Measurements from ENCODE around the gene CCPG1. TPM values are rescaled to one million over a fixed set of nuclear protein-coding genes. Genes with fewer than 3 reads are reported as not detected.

Gene CCPG1
- polyA plus RNA-seq, 1 donor (not counting 4 experiments of a cell fraction or from before 2014, with no cell fraction given): 12.4 TPM

GRCh38 chr15:55362641-55363040, 45.5 kb downstream of the CCPG1 start:
- no peak overlapping the region for H3K27ac ChIP-seq (ENCODE audit: control insufficient read depth, insufficient read depth, low read length)
- no peaks in the 10 kb centered on the region for H3K9me1 ChIP-seq (ENCODE audit: control insufficient read depth, extremely low read depth, insufficient read depth, low read length)
- FAIRE-seq (no peak), DNase-seq (ENCODE audit: low read depth, low spot score) (no peak)
- no peaks in the 10 kb centered on the region for H3K79me2 ChIP-seq (ENCODE audit: control insufficient read depth, insufficient read depth, low read length)
- no peak overlapping the region for H3K4me3 ChIP-seq (ENCODE audit: control insufficient read depth in 2 of 3, extremely low read depth in 1 of 3, insufficient read depth in 2 of 3, low read depth in 1 of 3, low read length in 3 of 3)
- H3K27me3 ChIP-seq (ENCODE audit: control insufficient read depth, extremely low read depth, insufficient read depth, low read length): no peaks in the 10 kb centered on the region
- no peak overlapping the region for H2AFZ ChIP-seq (ENCODE audit: control insufficient read depth, low read length)
- dilution Hi-C loops (cut with MboI; ENCODE audit: extremely low pct_ligation_motif_present, low sequenced_read_pairs): no loop called here
- H3K9me3 ChIP-seq (ENCODE audit: control insufficient read depth, low read depth, low read length): no peaks in the 10 kb centered on the region
- H4K20me1 ChIP-seq (ENCODE audit: control insufficient read depth, extremely low read depth, insufficient read depth, low read length): no peaks in the 10 kb centered on the region
- no peak for TF ChIP-seq EZH2 (IDR thresholded peaks at IDR 0.05; ENCODE audit: low read length)
- TF ChIP-seq, protein P1, sequence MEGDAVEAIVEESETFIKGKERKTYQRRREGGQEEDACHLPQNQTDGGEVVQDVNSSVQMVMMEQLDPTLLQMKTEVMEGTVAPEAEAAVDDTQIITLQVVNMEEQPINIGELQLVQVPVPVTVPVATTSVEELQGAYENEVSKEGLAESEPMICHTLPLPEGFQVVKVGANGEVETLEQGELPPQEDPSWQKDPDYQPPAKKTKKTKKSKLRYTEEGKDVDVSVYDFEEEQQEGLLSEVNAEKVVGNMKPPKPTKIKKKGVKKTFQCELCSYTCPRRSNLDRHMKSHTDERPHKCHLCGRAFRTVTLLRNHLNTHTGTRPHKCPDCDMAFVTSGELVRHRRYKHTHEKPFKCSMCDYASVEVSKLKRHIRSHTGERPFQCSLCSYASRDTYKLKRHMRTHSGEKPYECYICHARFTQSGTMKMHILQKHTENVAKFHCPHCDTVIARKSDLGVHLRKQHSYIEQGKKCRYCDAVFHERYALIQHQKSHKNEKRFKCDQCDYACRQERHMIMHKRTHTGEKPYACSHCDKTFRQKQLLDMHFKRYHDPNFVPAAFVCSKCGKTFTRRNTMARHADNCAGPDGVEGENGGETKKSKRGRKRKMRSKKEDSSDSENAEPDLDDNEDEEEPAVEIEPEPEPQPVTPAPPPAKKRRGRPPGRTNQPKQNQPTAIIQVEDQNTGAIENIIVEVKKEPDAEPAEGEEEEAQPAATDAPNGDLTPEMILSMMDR (optimal IDR thresholded peaks at IDR 0.05 in 1 of 3, IDR thresholded peaks at IDR 0.05 in 1 of 3, conservative IDR thresholded peaks at IDR 0.05 in 1 of 3; ENCODE audit: extremely low read depth in 1 of 3, insufficient read depth in 2 of 3, low read length in 3 of 3): no peak
- H3K4me2 ChIP-seq (ENCODE audit: control insufficient read depth, extremely low read depth, insufficient read depth, low read depth, low read length): no peak overlapping the region
- H3K9ac ChIP-seq (ENCODE audit: control insufficient read depth, extremely low read depth, insufficient read depth, low read length): no peak overlapping the region
- H3K4me1 ChIP-seq (ENCODE audit: control insufficient read depth, extremely low read depth, insufficient read depth, low read length): no peaks in the 10 kb centered on the region
- no peaks in the 10 kb centered on the region for H3K36me3 ChIP-seq (ENCODE audit: control insufficient read depth in 2 of 2, extremely low read depth in 1 of 2, insufficient read depth in 2 of 2, low read length in 2 of 2)

DNA sequence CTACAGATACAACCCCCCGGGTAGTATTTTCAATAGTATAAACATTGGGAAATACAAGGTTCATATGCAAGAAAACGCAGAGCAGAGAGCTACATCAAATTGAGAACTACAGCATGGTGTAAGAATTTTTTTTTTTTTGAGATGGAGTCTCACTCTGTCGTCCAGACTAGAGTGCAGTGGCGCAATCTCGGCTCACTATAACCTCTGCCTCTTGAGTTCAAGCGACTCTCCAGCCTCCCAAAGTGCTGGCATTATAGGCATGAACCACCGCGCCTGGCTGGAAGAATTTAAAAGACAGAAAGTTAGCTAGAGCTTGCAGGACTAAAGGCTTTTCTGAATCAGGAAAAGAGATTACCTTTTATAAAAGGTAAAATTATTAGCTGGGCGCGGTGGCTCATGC, 47.1 kb downstream of the CCPG1 start:
- dilution Hi-C loops (cut with MboI; ENCODE audit: extremely low pct_ligation_motif_present, low sequenced_read_pairs): no loop called here

More for the DNA sequence above, 47.1 kb downstream of the CCPG1 start:
- no peak for FAIRE-seq
- peaks cover 0 to 1% of the 10 kb centered on the region in 2 experiments for H3K36me3 ChIP-seq (ENCODE audit: control insufficient read depth in 2 of 2, extremely low read depth in 1 of 2, insufficient read depth in 2 of 2, low read length in 2 of 2)
- H3K27ac ChIP-seq (ENCODE audit: control insufficient read depth, insufficient read depth, low read length): no peak overlapping the region
- no peak for TF ChIP-seq EZH2 (IDR thresholded peaks at IDR 0.05; ENCODE audit: low read length)
- TF ChIP-seq, protein P1 (optimal IDR thresholded peaks at IDR 0.05 in 1 of 3, IDR thresholded peaks at IDR 0.05 in 1 of 3, conservative IDR thresholded peaks at IDR 0.05 in 1 of 3; ENCODE audit: extremely low read depth in 1 of 3, insufficient read depth in 2 of 3, low read length in 3 of 3): no peak
- H3K4me3 ChIP-seq (ENCODE audit: control insufficient read depth in 2 of 3, extremely low read depth in 1 of 3, insufficient read depth in 2 of 3, low read depth in 1 of 3, low read length in 3 of 3): no peak overlapping the region
- H3K9me3 ChIP-seq (ENCODE audit: control insufficient read depth, low read depth, low read length): no peaks in the 10 kb centered on the region
- H3K79me2 ChIP-seq (ENCODE audit: control insufficient read depth, insufficient read depth, low read length): no peaks in the 10 kb centered on the region
- H4K20me1 ChIP-seq (ENCODE audit: control insufficient read depth, extremely low read depth, insufficient read depth, low read length): no peaks in the 10 kb centered on the region
- no peaks in the 10 kb centered on the region for H3K4me1 ChIP-seq (ENCODE audit: control insufficient read depth, extremely low read depth, insufficient read depth, low read length)
- no peak overlapping the region for H3K4me2 ChIP-seq (ENCODE audit: control insufficient read depth, extremely low read depth, insufficient read depth, low read depth, low read length)
- no peak overlapping the region for H2AFZ ChIP-seq (ENCODE audit: control insufficient read depth, low read length)
- no peak overlapping the region for H3K9ac ChIP-seq (ENCODE audit: control insufficient read depth, extremely low read depth, insufficient read depth, low read length)
- H3K9me1 ChIP-seq (ENCODE audit: control insufficient read depth, extremely low read depth, insufficient read depth, low read length): no peaks in the 10 kb centered on the region
- H3K27me3 ChIP-seq (ENCODE audit: control insufficient read depth, extremely low read depth, insufficient read depth, low read length): no peaks in the 10 kb centered on the region
- DNase-seq (ENCODE audit: low read depth, low spot score): no peak
